A549 (cell line): ENCODE results near the gene ZNF292. TPM values are rescaled to one million over a fixed set of nuclear protein-coding genes. Genes with fewer than 3 reads are reported as not detected.
"Not testable (repeated sequence)": the region's sequence is repeated elsewhere in the genome, so short reads cannot be mapped to it uniquely, and the experiment has no call there.

Experiments used
- ATAC-seq, 2 experiments: fragments of 200-7000 bp in 1 of 2; fragments of >200 bp in 1 of 2; cut with Nextera tagmentation in 1 of 2; cut with Tn5 transposase in 1 of 2; 3 replicates each; pipeline versions ENCODE4 v1.8.0 to v1.9.1; 2018 to 2020; ENCODE audit warnings: mild to moderate bottlenecking in 1 of 2, moderate library complexity in 1 of 2
- CTCF ChIA-PET: fragments of 300-600 bp; sonication (Branson Sonifier 250); formaldehyde crosslinking; extraction: SDS; loops from one replicate; lab custom pipeline; 2021; ENCODE audit warnings: antibody characterized with exemption, inconsistent platforms; lab: Yijun Ruan, JAX
- POLR2A ChIA-PET: fragments of 350-600 bp; formaldehyde crosslinking; extraction: SDS; loops from one replicate; lab custom pipeline; 2021; ENCODE audit warnings: antibody characterized with exemption, inconsistent platforms; lab: Yijun Ruan, JAX
- DNase-seq, 2 experiments: peaks; one replicate each; pipeline versions ENCODE4 v3.0.0 to v3.0.0-alpha.2; 2011 to 2016; ENCODE audit warnings: low read depth in 1 of 2, low spot score in 1 of 2
- FAIRE-seq: peaks from 2 replicates; lab custom pipeline; 2011; peaks lifted over from hg19 to GRCh38; lab: Jason Lieb, UNC
- H3K27ac ChIP-seq, 2 experiments: fragments of >200 bp; sonication (Bioruptor Twin); formaldehyde crosslinking; 3 replicates each; pipeline ENCODE4 v1.5.1; 2016 to 2017
- H3K4me1 ChIP-seq: fragments of >200 bp; sonication (Bioruptor Twin); formaldehyde crosslinking; 3 replicates; pipeline ENCODE4 v1.6.1; 2016
- H3K4me2 ChIP-seq: fragments of >200 bp; sonication (Bioruptor Twin); formaldehyde crosslinking; 3 replicates; pipeline ENCODE4 v1.6.1; 2016
- H3K4me3 ChIP-seq: fragments of >200 bp; sonication (Bioruptor Twin); formaldehyde crosslinking; 3 replicates; pipeline ENCODE4 v1.5.1; 2016
- H3K9me3 ChIP-seq: fragments of >200 bp; sonication (Bioruptor Twin); formaldehyde crosslinking; 3 replicates; pipeline ENCODE4 v1.6.1; 2016
- CEBPB ChIP-seq, 2 experiments: fragments of >200 bp in 1 of 2; sonication (Bioruptor Twin) in 1 of 2; formaldehyde crosslinking in 1 of 2; IDR thresholded peaks; 2 replicates each; pipeline ENCODE4 v1.6.1; 2012 to 2016
- EHF ChIP-seq: fragments of 250-450 bp; sonication (Bioruptor Pico); IDR thresholded peaks from 2 replicates; pipeline ENCODE4 v1.5.0; 2020; ENCODE audit warnings: mild to moderate bottlenecking
- ESRRA ChIP-seq: fragments of 150-350 bp; IDR thresholded peaks from 2 replicates; pipeline ENCODE4 v1.6.1; 2014; ENCODE audit warnings: mild to moderate bottlenecking, low read length, borderline replicate concordance
- FOSL2 ChIP-seq, 2 experiments: fragments of 450-650 bp in 1 of 2; fragments of >200 bp in 1 of 2; sonication (Bioruptor Twin) in 1 of 2; formaldehyde crosslinking; IDR thresholded peaks; 2 replicates each; pipeline versions ENCODE4 v1.5.0 to v1.6.1; 2016 to 2020; ENCODE audit warnings: mild to moderate bottlenecking in 1 of 2, moderate library complexity in 1 of 2
- FOXS1 ChIP-seq: fragments of 250-450 bp; sonication (Bioruptor Pico); IDR thresholded peaks from 2 replicates; pipeline ENCODE4 v1.5.0; 2020; ENCODE audit warnings: mild to moderate bottlenecking, moderate library complexity
- GATA3 ChIP-seq: IDR thresholded peaks from 2 replicates; pipeline ENCODE4 v1.6.1; 2012; ENCODE audit warnings: borderline replicate concordance
- HOXB13 ChIP-seq: fragments of 250-450 bp; sonication (Bioruptor Pico); IDR thresholded peaks from 2 replicates; pipeline ENCODE4 v1.5.0; 2020; ENCODE audit warnings: low read depth, mild to moderate bottlenecking, moderate library complexity
- JUNB ChIP-seq: fragments of >200 bp; sonication (Bioruptor Twin); formaldehyde crosslinking; IDR thresholded peaks from 2 replicates; pipeline ENCODE4 v1.6.1; 2016
- KDM1A ChIP-seq: fragments of 200-600 bp; sonication (generic); IDR thresholded peaks from 2 replicates; pipeline ENCODE4 v1.6.1; 2016; ENCODE audit warnings: low read depth, mild to moderate bottlenecking
- MAZ ChIP-seq: fragments of 150-350 bp; IDR thresholded peaks from 2 replicates; pipeline ENCODE4 v1.6.1; 2014; ENCODE audit warnings: antibody characterized with exemption, low read depth, low read length, borderline replicate concordance
- NFE2L2 ChIP-seq: fragments of 150-350 bp; conservative IDR thresholded peaks from 2 replicates; pipeline ENCODE4 v1.6.1; 2014; ENCODE audit warnings: low read length
- RARB ChIP-seq: fragments of 250-450 bp; sonication (Bioruptor Pico); IDR thresholded peaks from 2 replicates; pipeline ENCODE4 v1.8.0; 2021; ENCODE audit warnings: mild to moderate bottlenecking, moderate library complexity
- RCOR1 ChIP-seq: fragments of 150-350 bp; IDR thresholded peaks from 2 replicates; pipeline ENCODE4 v1.6.1; 2014; ENCODE audit warnings: antibody characterized with exemption, low read length, low read depth
- SMC3 ChIP-seq: fragments of >200 bp; sonication (Bioruptor Twin); formaldehyde crosslinking; IDR thresholded peaks from 3 replicates; pipeline ENCODE4 v1.6.1; 2018; ENCODE audit warnings: inconsistent platforms
- TFCP2L1 ChIP-seq: fragments of 250-450 bp; sonication (Bioruptor Pico); IDR thresholded peaks from 2 replicates; pipeline ENCODE4 v1.5.0; 2021; ENCODE audit warnings: mild to moderate bottlenecking
- ZFP36 ChIP-seq: fragments of 450-650 bp; IDR thresholded peaks from 2 replicates; pipeline ENCODE4 v1.6.1; 2014; ENCODE audit warnings: borderline replicate concordance; ENCODE audit not compliant: partially characterized antibody
- ZSCAN20 ChIP-seq: fragments of 250-450 bp; sonication (Bioruptor Pico); IDR thresholded peaks from 2 replicates; pipeline ENCODE4 v1.8.0; 2022; ENCODE audit warnings: mild to moderate bottlenecking, moderate library complexity
- WGBS: methylation state at CpG from one replicate; pipeline ENCODE4 v1.1.6; 2017; ENCODE audit errors: missing lambda C conversion rate; 5-methylcytosine and 5-hydroxymethylcytosine counted together
- polyA plus RNA-seq, 4 experiments: library from polyadenylated mRNA; depleted of rRNA in 3 of 4; stranded (reverse); fragments of >200 nt; fragmentation: RNase III in 1 of 4; extraction: RNeasy Plus Mini Kit Qiagen cat#74134 plus additional on column Dnase treatment in 1 of 4; gene quantifications; 2 replicates in 3 of 4; 3 replicates in 1 of 4; pipeline ENCODE4 v1.2.3, GENCODE V29; 2011 to 2017
- TF ChIP-seq, protein P1 (sequence below): fragments of 250-450 bp; sonication (Bioruptor Pico); IDR thresholded peaks from 2 replicates; pipeline ENCODE4 v1.5.0; 2020; ENCODE audit warnings: low read depth, mild to moderate bottlenecking, moderate library complexity
- TF ChIP-seq, protein P2 (sequence below): fragments of 250-450 bp; sonication (Bioruptor Pico); IDR thresholded peaks from 2 replicates; pipeline ENCODE4 v1.5.0; 2021; ENCODE audit warnings: mild to moderate bottlenecking, moderate library complexity, borderline replicate concordance
- TF ChIP-seq, protein P3 (sequence below): fragments of >200 bp; sonication (Bioruptor Twin); formaldehyde crosslinking; IDR thresholded peaks from 3 replicates; pipeline ENCODE4 v1.6.1; 2016
- TF ChIP-seq, protein P4 (sequence below): fragments of 200-600 bp; sonication (generic); IDR thresholded peaks from 2 replicates; pipeline ENCODE4 v1.6.1; 2016; ENCODE audit warnings: antibody characterized with exemption, mild to moderate bottlenecking, moderate library complexity

Gene ZNF292
- polyA plus RNA-seq, 2 of the 4 experiments (the other 2 are of a cell fraction) = 2.5 to 7.5 TPM

DNA sequence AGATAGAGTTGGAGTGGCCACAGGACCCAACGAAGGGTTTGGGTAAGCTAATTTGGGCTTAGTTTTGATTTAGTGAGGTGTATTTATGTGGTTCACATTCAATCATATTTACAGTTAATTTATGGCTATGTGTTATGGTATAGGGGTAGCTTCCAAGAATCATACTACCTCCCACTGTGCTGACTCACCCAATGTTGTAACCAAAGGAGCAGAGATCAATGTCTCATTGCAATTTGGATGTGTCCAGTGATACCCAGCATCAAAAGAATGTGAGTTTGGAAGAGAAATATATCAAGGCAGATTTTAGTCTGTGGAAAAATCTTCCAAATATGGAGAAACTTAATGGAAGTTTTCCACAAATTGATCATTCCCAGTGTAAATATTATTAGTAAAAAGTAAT lies 141.8 kb downstream of the ZNF292 start:
- CTCF ChIA-PET = interaction anchor here (1.5 kb wide), 1 partner anchor 25 kb away, joined by 4 read pairs; no protein-coding TSS in a partner anchor
- no peak overlapping the region for H3K4me2 ChIP-seq
- POLR2A ChIA-PET = no interaction called here
- DNase-seq = no peak
- no peak overlapping the region for H3K4me3 ChIP-seq
- H3K27ac ChIP-seq = no peak overlapping the region
- WGBS = 6% methylated on average over 1 of the region's 1 CpG
- TF ChIP-seq ZFP36 (no peak), SMC3 (no peak), FOSL2 (IDR thresholded peaks at IDR 0.05) (no peak), FOSL2 (CRISPR knock-in tag; IDR thresholded peaks at IDR 0.05) (no peak), GATA3 (no peak), FOXS1 (CRISPR knock-in tag) (no peak), ZSCAN20 (CRISPR knock-in tag) (no peak), KDM1A (no peak), RARB (CRISPR knock-in tag) (no peak)
- TF ChIP-seq, protein P1, sequence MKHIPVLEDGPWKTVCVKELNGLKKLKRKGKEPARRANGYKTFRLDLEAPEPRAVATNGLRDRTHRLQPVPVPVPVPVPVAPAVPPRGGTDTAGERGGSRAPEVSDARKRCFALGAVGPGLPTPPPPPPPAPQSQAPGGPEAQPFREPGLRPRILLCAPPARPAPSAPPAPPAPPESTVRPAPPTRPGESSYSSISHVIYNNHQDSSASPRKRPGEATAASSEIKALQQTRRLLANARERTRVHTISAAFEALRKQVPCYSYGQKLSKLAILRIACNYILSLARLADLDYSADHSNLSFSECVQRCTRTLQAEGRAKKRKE (CRISPR knock-in tag) = no peak
- ATAC-seq = no peak
- H3K4me1 ChIP-seq = no peaks in the 10 kb centered on the region
- no peaks in the 10 kb centered on the region for H3K9me3 ChIP-seq
- FAIRE-seq = no peak

DNA sequence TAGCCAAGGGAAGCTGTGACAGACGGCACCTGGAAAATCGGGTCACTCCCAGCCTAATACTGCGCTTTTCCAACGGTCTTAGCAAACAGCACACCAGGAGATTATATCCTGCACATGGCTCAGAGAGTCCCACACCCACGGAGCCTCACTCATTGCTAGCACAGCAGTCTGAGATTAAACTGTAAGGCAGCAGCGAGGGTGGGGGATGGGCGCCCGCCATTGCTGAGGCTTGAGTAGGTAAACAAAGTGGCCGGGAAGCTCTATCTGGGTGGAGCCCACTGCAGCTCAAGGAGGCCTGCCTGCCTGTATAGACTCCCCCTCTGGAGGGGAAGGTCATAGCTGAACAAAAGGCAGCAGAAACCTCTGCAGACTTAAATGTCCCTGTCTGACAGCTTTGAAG lies 145.9 kb downstream of the ZNF292 start:
- 28% methylated on average over 3 of the region's 9 CpGs for WGBS
- FAIRE-seq, POLR2A ChIA-PET, H3K4me3 ChIP-seq, ATAC-seq, H3K4me1 ChIP-seq, H3K27ac ChIP-seq, H3K9me3 ChIP-seq, DNase-seq, H3K4me2 ChIP-seq: not testable (repeated sequence)
- CTCF ChIA-PET = interaction anchor here (1.3 kb wide), 1 partner anchor 9 kb away, joined by 5 read pairs; no protein-coding TSS in a partner anchor

DNA sequence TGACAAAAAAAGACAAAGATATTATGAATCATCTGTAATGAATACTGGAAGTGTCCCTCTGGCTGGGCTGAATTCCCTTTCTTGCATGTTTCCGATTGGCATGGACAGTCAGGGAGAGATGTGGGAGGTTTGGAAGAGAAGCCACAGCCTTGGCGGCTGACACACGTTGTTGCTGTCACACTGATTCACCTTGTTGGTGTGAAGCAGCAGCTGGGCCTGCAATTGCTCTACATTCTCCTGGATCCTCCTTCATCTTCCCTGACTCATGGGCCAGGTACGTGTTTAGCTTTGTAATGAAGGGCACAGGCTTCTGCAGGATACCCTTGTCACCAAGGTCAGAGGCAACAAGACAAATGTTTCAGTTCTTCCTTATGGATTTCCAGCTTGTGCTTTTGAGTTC lies 153.6 kb downstream of the ZNF292 start:
- DNase-seq = no peak
- ChIA-PET POLR2A (no interaction called here), CTCF (no interaction called here)
- no peak for FAIRE-seq
- H3K4me3 ChIP-seq = no peak overlapping the region
- ATAC-seq = no peak
- 28% methylated on average over 4 of the region's 4 CpGs for WGBS
- H3K4me2 ChIP-seq = no peak overlapping the region
- TF ChIP-seq NFE2L2 (no peak), FOXS1 (CRISPR knock-in tag) (no peak), HOXB13 (CRISPR knock-in tag) (no peak), JUNB (no peak), MAZ (no peak), TFCP2L1 (CRISPR knock-in tag) (no peak), EHF (CRISPR knock-in tag) (no peak), ZSCAN20 (CRISPR knock-in tag) (no peak), RCOR1 (no peak), CEBPB (IDR thresholded peaks at IDR 0.05) (no peak), ESRRA (no peak), SMC3 (no peak)
- TF ChIP-seq, protein P2, sequence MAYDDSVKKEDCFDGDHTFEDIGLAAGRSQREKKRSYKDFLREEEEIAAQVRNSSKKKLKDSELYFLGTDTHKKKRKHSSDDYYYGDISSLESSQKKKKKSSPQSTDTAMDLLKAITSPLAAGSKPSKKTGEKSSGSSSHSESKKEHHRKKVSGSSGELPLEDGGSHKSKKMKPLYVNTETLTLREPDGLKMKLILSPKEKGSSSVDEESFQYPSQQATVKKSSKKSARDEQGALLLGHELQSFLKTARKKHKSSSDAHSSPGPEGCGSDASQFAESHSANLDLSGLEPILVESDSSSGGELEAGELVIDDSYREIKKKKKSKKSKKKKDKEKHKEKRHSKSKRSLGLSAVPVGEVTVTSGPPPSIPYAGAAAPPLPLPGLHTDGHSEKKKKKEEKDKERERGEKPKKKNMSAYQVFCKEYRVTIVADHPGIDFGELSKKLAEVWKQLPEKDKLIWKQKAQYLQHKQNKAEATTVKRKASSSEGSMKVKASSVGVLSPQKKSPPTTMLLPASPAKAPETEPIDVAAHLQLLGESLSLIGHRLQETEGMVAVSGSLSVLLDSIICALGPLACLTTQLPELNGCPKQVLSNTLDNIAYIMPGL = no peak
- TF ChIP-seq, protein P3, sequence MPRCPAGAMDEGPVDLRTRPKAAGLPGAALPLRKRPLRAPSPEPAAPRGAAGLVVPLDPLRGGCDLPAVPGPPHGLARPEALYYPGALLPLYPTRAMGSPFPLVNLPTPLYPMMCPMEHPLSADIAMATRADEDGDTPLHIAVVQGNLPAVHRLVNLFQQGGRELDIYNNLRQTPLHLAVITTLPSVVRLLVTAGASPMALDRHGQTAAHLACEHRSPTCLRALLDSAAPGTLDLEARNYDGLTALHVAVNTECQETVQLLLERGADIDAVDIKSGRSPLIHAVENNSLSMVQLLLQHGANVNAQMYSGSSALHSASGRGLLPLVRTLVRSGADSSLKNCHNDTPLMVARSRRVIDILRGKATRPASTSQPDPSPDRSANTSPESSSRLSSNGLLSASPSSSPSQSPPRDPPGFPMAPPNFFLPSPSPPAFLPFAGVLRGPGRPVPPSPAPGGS = no peak
- TF ChIP-seq, protein P4, sequence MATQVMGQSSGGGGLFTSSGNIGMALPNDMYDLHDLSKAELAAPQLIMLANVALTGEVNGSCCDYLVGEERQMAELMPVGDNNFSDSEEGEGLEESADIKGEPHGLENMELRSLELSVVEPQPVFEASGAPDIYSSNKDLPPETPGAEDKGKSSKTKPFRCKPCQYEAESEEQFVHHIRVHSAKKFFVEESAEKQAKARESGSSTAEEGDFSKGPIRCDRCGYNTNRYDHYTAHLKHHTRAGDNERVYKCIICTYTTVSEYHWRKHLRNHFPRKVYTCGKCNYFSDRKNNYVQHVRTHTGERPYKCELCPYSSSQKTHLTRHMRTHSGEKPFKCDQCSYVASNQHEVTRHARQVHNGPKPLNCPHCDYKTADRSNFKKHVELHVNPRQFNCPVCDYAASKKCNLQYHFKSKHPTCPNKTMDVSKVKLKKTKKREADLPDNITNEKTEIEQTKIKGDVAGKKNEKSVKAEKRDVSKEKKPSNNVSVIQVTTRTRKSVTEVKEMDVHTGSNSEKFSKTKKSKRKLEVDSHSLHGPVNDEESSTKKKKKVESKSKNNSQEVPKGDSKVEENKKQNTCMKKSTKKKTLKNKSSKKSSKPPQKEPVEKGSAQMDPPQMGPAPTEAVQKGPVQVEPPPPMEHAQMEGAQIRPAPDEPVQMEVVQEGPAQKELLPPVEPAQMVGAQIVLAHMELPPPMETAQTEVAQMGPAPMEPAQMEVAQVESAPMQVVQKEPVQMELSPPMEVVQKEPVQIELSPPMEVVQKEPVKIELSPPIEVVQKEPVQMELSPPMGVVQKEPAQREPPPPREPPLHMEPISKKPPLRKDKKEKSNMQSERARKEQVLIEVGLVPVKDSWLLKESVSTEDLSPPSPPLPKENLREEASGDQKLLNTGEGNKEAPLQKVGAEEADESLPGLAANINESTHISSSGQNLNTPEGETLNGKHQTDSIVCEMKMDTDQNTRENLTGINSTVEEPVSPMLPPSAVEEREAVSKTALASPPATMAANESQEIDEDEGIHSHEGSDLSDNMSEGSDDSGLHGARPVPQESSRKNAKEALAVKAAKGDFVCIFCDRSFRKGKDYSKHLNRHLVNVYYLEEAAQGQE = no peak
- H3K9me3 ChIP-seq = no peaks in the 10 kb centered on the region
- no peaks in the 10 kb centered on the region for H3K4me1 ChIP-seq
- no peak overlapping the region for H3K27ac ChIP-seq
